GM12874 (cell line): ENCODE results near the gene RAB17.

Experiments used
- CTCF ChIP-seq: IDR thresholded peaks from 2 replicates; pipeline ENCODE4 v1.5.1; 2011; ENCODE audit warnings: low read depth, mild to moderate bottlenecking, control low read depth, low read length, moderate library complexity; ENCODE audit not compliant: insufficient read depth

The RAB17 gene

GRCh38 chr2:237618449-237618848, 27.9 kb upstream of the RAB17 start:
- no peak for TF ChIP-seq CTCF

- no peak for TF ChIP-seq CTCF
These were observed 27.1 kb upstream of the RAB17 start for GRCh38 chr2:237617587-237617982.

- TF ChIP-seq CTCF: no peak
These were observed 26.4 kb upstream of the RAB17 start for GRCh38 chr2:237616734-237617586.

GRCh38 chr2:237616373-237616733, 25.8 kb upstream of the RAB17 start:
- no peak for TF ChIP-seq CTCF

- no peak for TF ChIP-seq CTCF
These were observed 25.2 kb upstream of the RAB17 start for GRCh38 chr2:237615631-237616249.

GRCh38 chr2:237614151-237614720, 23.7 kb upstream of the RAB17 start:
- 0 out of 2 replicates have a peak, but pooled peaks have one; percentile 13 for TF ChIP-seq CTCF

- no peak for TF ChIP-seq CTCF
These were observed 23.1 kb upstream of the RAB17 start for GRCh38 chr2:237613679-237614078.
